Stimulated activated memory B cell treated with anti-CD40 and anti-IgM and Interleukin-4, amounts not matched to agents 10 μg/mL and 1 μg/mL and 100 μg/mL, for 72 hours (primary cell): ENCODE measurements around the gene FAM184B.

Source experiments
- ATAC-seq: fragments of 150-1000 bp; cut with Tn5 transposase; 2 replicates; pipeline ENCODE4 v1.10.0; 2021
- H3K27ac Mint-ChIP-seq: one replicate; pipeline ENCODE4 v1.8.0; 2022; ENCODE audit warnings: mild to moderate bottlenecking, mixed read lengths
- H3K27me3 Mint-ChIP-seq: one replicate; pipeline ENCODE4 v1.8.0; 2022; ENCODE audit warnings: mixed read lengths
- H3K36me3 Mint-ChIP-seq: one replicate; pipeline ENCODE4 v1.8.0; 2022; ENCODE audit warnings: mixed read lengths
- H3K4me1 Mint-ChIP-seq: one replicate; pipeline ENCODE4 v1.8.0; 2022; ENCODE audit warnings: mixed read lengths
- H3K4me3 Mint-ChIP-seq: one replicate; pipeline ENCODE4 v1.8.0; 2022; ENCODE audit warnings: mild to moderate bottlenecking, moderate library complexity, mixed read lengths
- H3K9me3 Mint-ChIP-seq: one replicate; pipeline ENCODE4 v1.8.0; 2022; ENCODE audit warnings: mixed read lengths

Gene FAM184B

GRCh38 chr4:17788956-17789355 is 7.5 kb upstream of the FAM184B start:
- no peaks in the 10 kb centered on the region for H3K27me3 Mint-ChIP-seq
- H3K4me1 Mint-ChIP-seq, result no peaks in the 10 kb centered on the region
- H3K27ac Mint-ChIP-seq, result no peak overlapping the region
- ATAC-seq, result no peak
- peaks cover 48% of the 10 kb centered on the region for H3K36me3 Mint-ChIP-seq
- H3K9me3 Mint-ChIP-seq, result no peaks in the 10 kb centered on the region
- no peak overlapping the region for H3K4me3 Mint-ChIP-seq

GRCh38 chr4:17787315-17787714 is 5.9 kb upstream of the FAM184B start:
- H3K27ac Mint-ChIP-seq, result no peak overlapping the region
- H3K4me1 Mint-ChIP-seq, result no peaks in the 10 kb centered on the region
- no peak for ATAC-seq
- H3K9me3 Mint-ChIP-seq, result no peaks in the 10 kb centered on the region
- no peak overlapping the region for H3K4me3 Mint-ChIP-seq
- peaks cover 2% of the 10 kb centered on the region for H3K27me3 Mint-ChIP-seq
- peaks cover 35% of the 10 kb centered on the region for H3K36me3 Mint-ChIP-seq

GRCh38 chr4:17786567-17786966 is 5.1 kb upstream of the FAM184B start:
- peaks cover 28% of the 10 kb centered on the region for H3K36me3 Mint-ChIP-seq
- H3K4me3 Mint-ChIP-seq, result no peak overlapping the region
- peaks cover 7% of the 10 kb centered on the region for H3K4me1 Mint-ChIP-seq
- no peak overlapping the region for H3K27ac Mint-ChIP-seq
- H3K27me3 Mint-ChIP-seq, result peaks cover 9% of the 10 kb centered on the region
- ATAC-seq, result no peak
- H3K9me3 Mint-ChIP-seq, result no peaks in the 10 kb centered on the region

GRCh38 chr4:17785858-17786257 is 4.4 kb upstream of the FAM184B start:
- Mint-ChIP-seq H3K27me3 (peaks cover 16% of the 10 kb centered on the region), H3K27ac (no peak overlapping the region), H3K36me3 (peaks cover 24% of the 10 kb centered on the region)

GRCh38 chr4:17780501-17781299 is 721 bp downstream of the FAM184B start:
- Mint-ChIP-seq H3K27ac (no peak overlapping the region), H3K27me3 (peaks cover 42% of the 10 kb centered on the region), H3K4me1 (peaks cover 11% of the 10 kb centered on the region), H3K9me3 (no peaks in the 10 kb centered on the region), H3K4me3 (no peak overlapping the region), H3K36me3 (no peaks in the 10 kb centered on the region)
- ATAC-seq, result no peak

More at GRCh38 chr4:17785858-17786257, 4.4 kb upstream of the FAM184B start:
- Mint-ChIP-seq H3K4me3 (no peak overlapping the region), H3K4me1 (peaks cover 11% of the 10 kb centered on the region), H3K9me3 (no peaks in the 10 kb centered on the region)
- ATAC-seq, result no peak

GRCh38 chr4:17778431-17778830 is 3.0 kb downstream of the FAM184B start:
- Mint-ChIP-seq H3K27me3 (peaks cover 42% of the 10 kb centered on the region), H3K36me3 (no peaks in the 10 kb centered on the region), H3K9me3 (no peaks in the 10 kb centered on the region), H3K4me1 (peaks cover 11% of the 10 kb centered on the region), H3K27ac (no peak overlapping the region), H3K4me3 (no peak overlapping the region)
- ATAC-seq, result no peak

GRCh38 chr4:17773135-17773698 is 8.2 kb downstream of the FAM184B start:
- no peak for ATAC-seq
- Mint-ChIP-seq H3K9me3 (no peaks in the 10 kb centered on the region), H3K4me3 (no peak overlapping the region), H3K36me3 (no peaks in the 10 kb centered on the region), H3K27ac (no peak overlapping the region), H3K27me3 (peaks cover 10% of the 10 kb centered on the region), H3K4me1 (no peaks in the 10 kb centered on the region)

- Mint-ChIP-seq H3K27ac (no peak overlapping the region), H3K27me3 (peaks cover 10% of the 10 kb centered on the region), H3K4me3 (no peak overlapping the region), H3K36me3 (no peaks in the 10 kb centered on the region), H3K9me3 (no peaks in the 10 kb centered on the region), H3K4me1 (no peaks in the 10 kb centered on the region)
- ATAC-seq, result no peak
Observed at GRCh38 chr4:17771284-17771908, 10.0 kb downstream of the FAM184B start.

- H3K27ac Mint-ChIP-seq, result no peak overlapping the region
- no peaks in the 10 kb centered on the region for H3K4me1 Mint-ChIP-seq
- H3K27me3 Mint-ChIP-seq, result peaks cover 10% of the 10 kb centered on the region
- ATAC-seq, result no peak
- no peaks in the 10 kb centered on the region for H3K9me3 Mint-ChIP-seq
- no peaks in the 10 kb centered on the region for H3K36me3 Mint-ChIP-seq
- no peak overlapping the region for H3K4me3 Mint-ChIP-seq
Observed at GRCh38 chr4:17770845-17771244, 10.6 kb downstream of the FAM184B start.

- no peaks in the 10 kb centered on the region for H3K9me3 Mint-ChIP-seq
- no peaks in the 10 kb centered on the region for H3K36me3 Mint-ChIP-seq
- H3K4me1 Mint-ChIP-seq, result no peaks in the 10 kb centered on the region
- H3K27me3 Mint-ChIP-seq, result peaks cover 10% of the 10 kb centered on the region
- H3K27ac Mint-ChIP-seq, result no peak overlapping the region
- ATAC-seq, result no peak
- no peak overlapping the region for H3K4me3 Mint-ChIP-seq
Observed at GRCh38 chr4:17769406-17770174, 11.8 kb downstream of the FAM184B start.

GRCh38 chr4:17766826-17767458 is 14.5 kb downstream of the FAM184B start:
- no peak overlapping the region for H3K4me3 Mint-ChIP-seq
- no peaks in the 10 kb centered on the region for H3K36me3 Mint-ChIP-seq
- H3K27me3 Mint-ChIP-seq, result peaks cover 10% of the 10 kb centered on the region
- ATAC-seq, result no peak
- H3K9me3 Mint-ChIP-seq, result no peaks in the 10 kb centered on the region
- no peaks in the 10 kb centered on the region for H3K4me1 Mint-ChIP-seq
- no peak overlapping the region for H3K27ac Mint-ChIP-seq

GRCh38 chr4:17765514-17766286 is 15.7 kb downstream of the FAM184B start:
- Mint-ChIP-seq H3K4me3 (no peak overlapping the region), H3K27me3 (peaks cover 10% of the 10 kb centered on the region), H3K27ac (no peak overlapping the region), H3K36me3 (no peaks in the 10 kb centered on the region), H3K9me3 (no peaks in the 10 kb centered on the region), H3K4me1 (no peaks in the 10 kb centered on the region)
- ATAC-seq, result no peak

GRCh38 chr4:17763931-17764330 is 17.5 kb downstream of the FAM184B start:
- Mint-ChIP-seq H3K4me3 (no peak overlapping the region), H3K36me3 (no peaks in the 10 kb centered on the region), H3K9me3 (no peaks in the 10 kb centered on the region), H3K27me3 (no peaks in the 10 kb centered on the region), H3K4me1 (no peaks in the 10 kb centered on the region), H3K27ac (no peak overlapping the region)
- ATAC-seq, result no peak

- Mint-ChIP-seq H3K27me3 (no peaks in the 10 kb centered on the region), H3K9me3 (no peaks in the 10 kb centered on the region), H3K4me3 (no peak overlapping the region), H3K36me3 (no peaks in the 10 kb centered on the region), H3K4me1 (no peaks in the 10 kb centered on the region), H3K27ac (no peak overlapping the region)
- ATAC-seq, result no peak
Observed at GRCh38 chr4:17763416-17763815, 18.0 kb downstream of the FAM184B start.
